Left lung (tissue), 10 donors: ENCODE measurements around the gene ME3. TPM values are rescaled to one million over a fixed set of nuclear protein-coding genes. Genes with fewer than 3 reads are reported as not detected.
A peak's percentile ranks its signal among the peaks of the same experiment; 100 is the strongest.

Source experiments
- ATAC-seq: fragments of 200-7000 bp; cut with Tn5 transposase; one replicate; pipeline ENCODE4 v1.9.1; 2020; ENCODE audit warnings: moderate library complexity
- DNase-seq, 4 donors: peaks; one replicate each; pipeline ENCODE4 v3.0.0-alpha.2; 2013 to 2020
- H3K27ac ChIP-seq, 2 donors: fragments of 200-600 bp; sonication (generic) in 1 of 2; one replicate each; pipeline versions ENCODE4 v1.5.0 to v1.8.0; 2020 to 2021
- H3K27me3 ChIP-seq, 2 donors: fragments of 200-600 bp; sonication (generic) in 1 of 2; one replicate each; pipeline versions ENCODE4 v1.5.0 to v1.8.0; 2020 to 2021
- H3K36me3 ChIP-seq, 2 donors: fragments of 200-600 bp; sonication (generic) in 1 of 2; one replicate each; pipeline versions ENCODE4 v1.5.0 to v1.8.0; 2020 to 2021
- H3K4me1 ChIP-seq, 2 donors: fragments of 200-600 bp; one replicate each; pipeline ENCODE4 v1.8.0; 2021
- H3K4me3 ChIP-seq, 2 donors: fragments of 200-600 bp; sonication (generic) in 1 of 2; one replicate each; pipeline versions ENCODE4 v1.5.0 to v1.8.0; 2020 to 2021; ENCODE audit warnings: mild to moderate bottlenecking in 1 of 2
- H3K9me3 ChIP-seq, 2 donors: fragments of 200-600 bp; sonication (generic) in 1 of 2; one replicate each; pipeline versions ENCODE4 v1.5.0 to v1.8.0; 2020 to 2021
- CTCF ChIP-seq, 2 donors: fragments of 200-600 bp; sonication (generic) in 1 of 2; IDR thresholded peaks; one replicate each; pipeline versions ENCODE4 v1.5.0 to v1.8.0; 2021; ENCODE audit warnings: antibody characterized with exemption in 2 of 2
- intact Hi-C, 2 donors: fragments of 100-400 bp; cut with DNase I; formaldehyde crosslinking; loops; one replicate each; pipeline versions ENCODE4 v1.11.2 to v1.14.2; 2022
- polyA plus RNA-seq, 6 donors: library from polyadenylated mRNA; unstranded; fragments of 120-200 nt; gene quantifications; one replicate each; pipeline ENCODE4 v1.2.1, GENCODE V29; 2013; ENCODE audit not compliant: insufficient read length in 6 of 6
- total RNA-seq, 2 donors: library from RNA; stranded (reverse); fragmentation: NEBNext Ultra II Directional; extraction: Animal tissue kit (Norgen Biotek cat#: 25700); gene quantifications; one replicate each; pipeline ENCODE4 v1.2.1, GENCODE V29; 2021
- donor health status: DM: no; HTN: yes; CAD: no.
- donor health status: DM: no; HTN: no; CAD: no.

Gene ME3
- total and polyA plus RNA-seq, 8 donors = 21.6 to 44.6 (median 30.5) TPM

- Histone ChIP-seq H3K36me3 (peaks cover 0 to 10% of the 10 kb centered on the region in 2 donors), H3K4me3 (no peak overlapping the region), H3K27ac (no peak overlapping the region), H3K27me3 (no peaks in the 10 kb centered on the region), H3K9me3 (no peaks in the 10 kb centered on the region), H3K4me1 (no peaks in the 10 kb centered on the region)
- DNase-seq = no peak
- intact Hi-C loops = no loop called here
- ATAC-seq = no peak
- TF ChIP-seq CTCF (IDR thresholded peaks at IDR 0.05) = no peak
Observed at GRCh38 chr11:86443415-86443814, 229.0 kb downstream of the ME3 start.

GRCh38 chr11:86442827-86443226 is 229.6 kb downstream of the ME3 start:
- Histone ChIP-seq H3K27me3 (no peaks in the 10 kb centered on the region), H3K4me1 (no peaks in the 10 kb centered on the region), H3K27ac (no peak overlapping the region), H3K36me3 (peaks cover 0 to 10% of the 10 kb centered on the region in 2 donors), H3K9me3 (no peaks in the 10 kb centered on the region), H3K4me3 (no peak overlapping the region)
- DNase-seq = no peak
- ATAC-seq = no peak
- intact Hi-C loops = no loop called here
- TF ChIP-seq CTCF (IDR thresholded peaks at IDR 0.05) = no peak

GRCh38 chr11:86442420-86442819 is 230.0 kb downstream of the ME3 start:
- H3K36me3 ChIP-seq = peaks cover 0 to 10% of the 10 kb centered on the region in 2 donors
- no peak overlapping the region for H3K27ac ChIP-seq
- ATAC-seq (no peak), DNase-seq (no peak)
- H3K9me3 ChIP-seq = no peaks in the 10 kb centered on the region
- no peak overlapping the region for H3K4me3 ChIP-seq
- no peaks in the 10 kb centered on the region for H3K27me3 ChIP-seq
- intact Hi-C loops = no loop called here
- no peaks in the 10 kb centered on the region for H3K4me1 ChIP-seq
- TF ChIP-seq CTCF (IDR thresholded peaks at IDR 0.05) = no peak

- intact Hi-C loops = no loop called here
- no peak for ATAC-seq
- DNase-seq = no peak
- H3K27ac ChIP-seq = peak overlapping the region in 1 of 2 donors; percentile 44
- no peaks in the 10 kb centered on the region for H3K4me1 ChIP-seq
- H3K36me3 ChIP-seq = no peaks in the 10 kb centered on the region
- H3K27me3 ChIP-seq = no peaks in the 10 kb centered on the region
- no peak overlapping the region for H3K4me3 ChIP-seq
- TF ChIP-seq CTCF (IDR thresholded peaks at IDR 0.05) = no peak
- no peaks in the 10 kb centered on the region for H3K9me3 ChIP-seq
Observed at GRCh38 chr11:86440843-86441242, 231.6 kb downstream of the ME3 start.

- intact Hi-C loops = no loop called here
- H3K36me3 ChIP-seq = no peaks in the 10 kb centered on the region
- TF ChIP-seq CTCF (IDR thresholded peaks at IDR 0.05) = no peak
- ATAC-seq (peak; percentile 72), DNase-seq (no peak)
- peak overlapping the region in 1 of 2 donors; percentile 44 for H3K27ac ChIP-seq
- H3K9me3 ChIP-seq = no peaks in the 10 kb centered on the region
- no peak overlapping the region for H3K4me3 ChIP-seq
- H3K27me3 ChIP-seq = no peaks in the 10 kb centered on the region
- H3K4me1 ChIP-seq = no peaks in the 10 kb centered on the region
Observed at GRCh38 chr11:86440305-86440716, 232.1 kb downstream of the ME3 start.
